HepG2 (cell line): Measurements from ENCODE around the gene BTBD17. TPM values are rescaled to one million over a fixed set of nuclear protein-coding genes. Genes with fewer than 3 reads are reported as not detected.

ENCODE experiments used
- BRD4 ChIP-seq: sonication (generic); formaldehyde crosslinking; IDR thresholded peaks from 2 replicates; pipeline ENCODE4 v1.4.0; 2020; ENCODE audit warnings: missing genetic modification reagents
- CEBPB ChIP-seq: IDR thresholded peaks from 2 replicates; pipeline ENCODE4 v1.6.1; 2011; ENCODE audit warnings: low read depth, low read length, improper control_type of control experiment, borderline replicate concordance
- FOXK1 ChIP-seq: sonication (generic); formaldehyde crosslinking; IDR thresholded peaks from 2 replicates; pipeline ENCODE4 v1.4.0; 2020; ENCODE audit warnings: low read depth, missing genetic modification reagents, borderline replicate concordance
- HNF4G ChIP-seq, 2 experiments: sonication (generic) in 1 of 2; formaldehyde crosslinking in 1 of 2; IDR thresholded peaks; 2 replicates each; pipeline versions ENCODE4 v1.4.0 to v1.6.1; 2011 to 2020; ENCODE audit warnings: borderline replicate concordance in 2 of 2, low read depth in 2 of 2, mild to moderate bottlenecking in 2 of 2, low read length in 1 of 2, missing genetic modification reagents in 1 of 2, moderate library complexity in 1 of 2
- HNRNPLL ChIP-seq: fragments of 200-400 bp; formaldehyde crosslinking; IDR thresholded peaks from 2 replicates; pipeline ENCODE4 v1.6.1; 2017; ENCODE audit warnings: mild to moderate bottlenecking, low read depth, low read length; ENCODE audit not compliant: poor library complexity, severe bottlenecking
- HOXA7 ChIP-seq: sonication (generic); formaldehyde crosslinking; IDR thresholded peaks from 2 replicates; pipeline ENCODE4 v1.8.1; 2022; ENCODE audit warnings: mild to moderate bottlenecking, missing genetic modification reagents, moderate library complexity
- NFIC ChIP-seq: IDR thresholded peaks from 2 replicates; pipeline ENCODE4 v1.6.1; 2012; ENCODE audit warnings: mild to moderate bottlenecking, low read length, inconsistent platforms
- NFRKB ChIP-seq: fragments of 450-650 bp; IDR thresholded peaks from 2 replicates; pipeline ENCODE4 v1.6.1; 2017
- PREB ChIP-seq: sonication (generic); formaldehyde crosslinking; IDR thresholded peaks from 2 replicates; pipeline ENCODE4 v1.4.0; 2020; ENCODE audit warnings: missing genetic modification reagents
- TGIF2 ChIP-seq: IDR thresholded peaks from 2 replicates; pipeline ENCODE4 v1.6.1; 2016; ENCODE audit warnings: control low read depth, missing compliant biosample characterization
- THAP9 ChIP-seq: sonication (generic); formaldehyde crosslinking; IDR thresholded peaks from 2 replicates; pipeline ENCODE4; 2020; ENCODE audit warnings: missing genetic modification reagents, mild to moderate bottlenecking, borderline replicate concordance
- TRIM24 ChIP-seq: sonication (generic); formaldehyde crosslinking; IDR thresholded peaks from 2 replicates; pipeline ENCODE4 v1.8.0; 2022; ENCODE audit warnings: mild to moderate bottlenecking, missing genetic modification reagents
- ZNF235 ChIP-seq: sonication (generic); formaldehyde crosslinking; IDR thresholded peaks from 2 replicates; pipeline ENCODE4 v1.8.1; 2023; ENCODE audit warnings: mild to moderate bottlenecking, missing genetic modification reagents, borderline replicate concordance
- ZNF44 ChIP-seq: sonication (generic); formaldehyde crosslinking; IDR thresholded peaks from 2 replicates; pipeline ENCODE4 v1.5.1; 2020; ENCODE audit warnings: mild to moderate bottlenecking, missing genetic modification reagents
- ZNF460 ChIP-seq: sonication (generic); formaldehyde crosslinking; IDR thresholded peaks from 2 replicates; pipeline ENCODE4 v1.5.1; 2020; ENCODE audit warnings: missing genetic modification reagents, mild to moderate bottlenecking, borderline replicate concordance
- ZNF512 ChIP-seq: sonication (generic); formaldehyde crosslinking; IDR thresholded peaks from 2 replicates; pipeline ENCODE4 v1.4.0; 2020; ENCODE audit warnings: mild to moderate bottlenecking, missing genetic modification reagents
- ZNF572 ChIP-seq: sonication (generic); formaldehyde crosslinking; IDR thresholded peaks from 2 replicates; pipeline ENCODE4 v1.5.1; 2020; ENCODE audit warnings: mild to moderate bottlenecking, missing genetic modification reagents
- ZNF766 ChIP-seq: sonication (generic); formaldehyde crosslinking; IDR thresholded peaks from 2 replicates; pipeline ENCODE4 v1.5.0; 2020; ENCODE audit warnings: missing genetic modification reagents, borderline replicate concordance
- ZNF883 ChIP-seq: sonication (generic); formaldehyde crosslinking; IDR thresholded peaks from 2 replicates; pipeline ENCODE4 v1.5.1; 2020; ENCODE audit warnings: mild to moderate bottlenecking, missing genetic modification reagents; ENCODE audit errors: not compliant biosample characterization
- ZNF891 ChIP-seq: sonication (generic); formaldehyde crosslinking; IDR thresholded peaks from 2 replicates; pipeline ENCODE4 v1.5.0; 2020; ENCODE audit warnings: mild to moderate bottlenecking, missing genetic modification reagents
- polyA plus RNA-seq, 8 experiments: library from polyadenylated mRNA; depleted of rRNA in 3 of 8; stranded (reverse) in 7 of 8; unstranded in 1 of 8; fragments of >200 nt; fragmentation: Illumina TruSeq in 4 of 8; extraction: Trizol in 4 of 8; gene quantifications; 2 replicates each; pipeline versions ENCODE4 v1.2.1 to v1.2.3, GENCODE V29; 2011 to 2016; ENCODE audit warnings: low read depth in 4 of 8, missing spikeins in 1 of 8, mixed read lengths in 1 of 8; ENCODE audit not compliant: insufficient read depth in 1 of 8
- total RNA-seq, 5 experiments: library from RNA; depleted of rRNA; stranded (reverse); fragments of >200 nt; fragmentation: Illumina TruSeq; extraction: Trizol; gene quantifications; 2 replicates each; pipeline ENCODE4 v1.2.3, GENCODE V29; 2016; ENCODE audit warnings: low read depth in 1 of 5
- TF ChIP-seq, protein P1 (sequence below): sonication (generic); formaldehyde crosslinking; IDR thresholded peaks from 2 replicates; pipeline ENCODE4 v1.4.0; 2020; ENCODE audit warnings: mild to moderate bottlenecking, missing genetic modification reagents

BTBD17 gene
- total and polyA plus RNA-seq, 2 of the 13 experiments (the other 11 are each of a cell fraction or from before 2014, with no cell fraction given) = not detected

DNA sequence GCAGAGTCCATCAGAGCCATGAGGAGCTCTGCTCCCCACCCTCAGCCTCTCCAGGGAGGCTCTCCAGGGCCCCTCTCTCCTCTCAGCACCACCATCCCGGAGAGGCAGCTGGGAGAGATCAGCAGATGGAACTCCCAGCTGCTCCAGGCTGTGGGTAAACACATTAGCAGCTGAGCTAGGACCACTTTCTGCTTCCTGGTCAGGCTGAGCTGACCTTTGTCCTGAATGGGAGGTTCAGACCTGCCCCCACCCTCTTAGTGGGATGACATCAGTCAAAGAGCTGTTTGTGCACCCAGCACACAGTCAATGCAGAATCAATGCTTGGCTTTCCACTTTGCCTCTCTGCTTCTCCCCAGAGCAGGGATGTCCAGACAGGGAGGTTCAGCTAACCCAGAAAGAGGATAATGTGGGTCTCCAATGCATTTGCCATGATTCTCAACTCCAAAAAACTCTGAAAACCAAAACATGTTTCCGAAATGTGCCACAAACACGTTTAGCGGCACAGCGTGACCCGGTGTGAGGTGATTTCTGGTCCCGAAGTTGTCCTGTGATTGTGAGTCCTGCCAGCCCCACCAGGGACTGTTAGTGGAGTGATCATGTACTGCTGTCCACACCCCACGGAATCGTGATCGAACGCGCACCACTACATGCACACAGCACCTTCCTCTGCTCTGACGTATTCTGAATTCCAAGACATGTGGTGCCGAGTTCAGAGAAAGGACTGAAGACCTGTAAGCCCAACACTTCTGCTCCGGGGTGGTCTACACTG is 12.4 kb upstream of the BTBD17 start (continued):
- TF ChIP-seq ZNF44 (no peak), FOXK1 (CRISPR knock-in tag) (peak; percentile 73; the same call in 1 of the 2 replicates), BRD4 (CRISPR knock-in tag) (peak; percentile 26; the same call in 1 of the 2 replicates), NFRKB (no peak), PREB (CRISPR knock-in tag) (no peak), ZNF891 (CRISPR knock-in tag) (no peak), HOXA7 (CRISPR knock-in tag) (no peak; the same call in 1 of the 2 replicates), TRIM24 (CRISPR knock-in tag) (no peak), ZNF235 (CRISPR knock-in tag) (no peak; the same call in 1 of the 2 replicates), ZNF883 (no peak), ZNF572 (CRISPR knock-in tag) (no peak), ZNF766 (CRISPR knock-in tag) (peak; percentile 73; the same call in 1 of the 2 replicates), TGIF2 (CRISPR knock-in tag) (peak; percentile 68; the same call in 1 of the 2 replicates), ZNF512 (CRISPR knock-in tag) (no peak), HNRNPLL (no peak), CEBPB (no peak), ZNF460 (CRISPR knock-in tag) (no peak; the same call in 1 of the 2 replicates), THAP9 (CRISPR knock-in tag) (0 out of 2 replicates have a peak, but pooled peaks have one; percentile 14), NFIC (no peak), HNF4G (IDR thresholded peaks at IDR 0.05; ENCODE audit: borderline replicate concordance, low read depth, low read length) (peak; percentile 97), HNF4G (CRISPR knock-in tag; IDR thresholded peaks at IDR 0.05; ENCODE audit: borderline replicate concordance, low read depth) (peak; percentile 98)
- TF ChIP-seq, protein P1, sequence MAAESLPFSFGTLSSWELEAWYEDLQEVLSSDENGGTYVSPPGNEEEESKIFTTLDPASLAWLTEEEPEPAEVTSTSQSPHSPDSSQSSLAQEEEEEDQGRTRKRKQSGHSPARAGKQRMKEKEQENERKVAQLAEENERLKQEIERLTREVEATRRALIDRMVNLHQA (CRISPR knock-in tag) = no peak
